Endothelial cell of umbilical vein (primary cell): Measurements from ENCODE around the gene TMEM87A. TPM values are rescaled to one million over a fixed set of nuclear protein-coding genes. Genes with fewer than 3 reads are reported as not detected.
A peak's percentile ranks its signal among the peaks of the same experiment; 100 is the strongest.

Experiments used
- BruUV-seq: library from RNA; stranded (reverse); fragments of 400-500 nt; replicated peaks from 2 replicates; lab custom pipeline; 2021; lab: Mats Ljungman, UMichigan
- CTCF ChIA-PET: fragments of 300-600, 350-600 bp; sonication (Branson Sonifier 250); formaldehyde crosslinking; loops from one replicate; lab custom pipeline; 2021; ENCODE audit warnings: antibody characterized with exemption, inconsistent platforms; lab: Charles Lee
- POLR2A ChIA-PET: fragments of 300-600, 350-600 bp; sonication (Branson Sonifier 250); formaldehyde crosslinking; loops from one replicate; lab custom pipeline; 2021; ENCODE audit warnings: antibody characterized with exemption, inconsistent platforms; lab: Charles Lee
- DNase-seq: peaks from one replicate; pipeline ENCODE4 v3.0.0-alpha.2; 2011; ENCODE audit warnings: low read depth, low spot score
- FAIRE-seq: peaks from 2 replicates; lab custom pipeline; 2011; peaks lifted over from hg19 to GRCh38; lab: Jason Lieb, UNC
- H2AFZ ChIP-seq: 2 replicates; pipeline ENCODE4 v1.6.0; 2012; ENCODE audit warnings: low read depth, low read length, control low read depth, inconsistent platforms
- H3K27ac ChIP-seq: 2 replicates; pipeline ENCODE4 v1.5.1; 2011; ENCODE audit warnings: low read depth, mild to moderate bottlenecking, control low read depth, low read length, moderate library complexity; ENCODE audit not compliant: insufficient read depth
- H3K27me3 ChIP-seq, 2 experiments: 2 replicates each; pipeline versions ENCODE4 v1.6.0 to v1.6.1; 2011; ENCODE audit warnings: low read length in 2 of 2, mixed read lengths in 1 of 2; ENCODE audit not compliant: control insufficient read depth in 2 of 2, insufficient read depth in 2 of 2
- H3K36me3 ChIP-seq, 2 experiments: 2 replicates in 1 of 2; 3 replicates in 1 of 2; pipeline ENCODE4 v1.5.1; 2011; ENCODE audit warnings: low read length in 2 of 2, mild to moderate bottlenecking in 1 of 2, moderate library complexity in 1 of 2; ENCODE audit not compliant: control insufficient read depth in 2 of 2, insufficient read depth in 2 of 2; ENCODE audit errors: extremely low read depth in 1 of 2
- H3K4me1 ChIP-seq: 3 replicates; pipeline ENCODE4 v1.5.1; 2011; ENCODE audit warnings: mild to moderate bottlenecking, low read length; ENCODE audit not compliant: control insufficient read depth, insufficient read depth; ENCODE audit errors: extremely low read depth
- H3K4me2 ChIP-seq: 2 replicates; pipeline ENCODE4 v1.6.1; 2011; ENCODE audit warnings: low read length, control low read depth, mixed read lengths; ENCODE audit not compliant: insufficient read depth
- H3K4me3 ChIP-seq, 3 experiments: fragments of 200-600 bp in 1 of 3; sonication (generic), shearing (Covaris generic) in 1 of 3; replicated peaks in 1 of 3; 2 replicates each; pipeline ENCODE4 v1.5.1; 2011 to 2016; ENCODE audit warnings: control low read depth in 3 of 3, low read length in 3 of 3, mild to moderate bottlenecking in 2 of 3, inconsistent platforms in 1 of 3, low read depth in 1 of 3, moderate library complexity in 1 of 3; ENCODE audit not compliant: insufficient read depth in 1 of 3
- H3K79me2 ChIP-seq: 2 replicates; pipeline ENCODE4 v1.6.0; 2012; ENCODE audit warnings: low read length, inconsistent platforms; ENCODE audit not compliant: control insufficient read depth, insufficient read depth
- H3K9ac ChIP-seq: replicated peaks from 2 replicates; pipeline ENCODE3; 2011; ENCODE audit warnings: low read length, control low read depth; ENCODE audit not compliant: insufficient read depth; ENCODE audit errors: extremely low read depth
- H3K9me1 ChIP-seq: replicated peaks from 3 replicates; pipeline ENCODE4 v1.6.0; 2011; ENCODE audit warnings: mild to moderate bottlenecking, low read length; ENCODE audit not compliant: control insufficient read depth, insufficient read depth; ENCODE audit errors: extremely low read depth
- H3K9me3 ChIP-seq: replicated peaks from 2 replicates; pipeline ENCODE4 v1.5.1; 2012; ENCODE audit warnings: low read length, inconsistent platforms; ENCODE audit not compliant: control insufficient read depth, insufficient read depth
- H4K20me1 ChIP-seq: replicated peaks from 2 replicates; pipeline ENCODE3; 2011; ENCODE audit warnings: mild to moderate bottlenecking, low read length; ENCODE audit not compliant: control insufficient read depth, insufficient read depth; ENCODE audit errors: extremely low read depth
- EZH2 ChIP-seq: IDR thresholded peaks from 2 replicates; pipeline ENCODE4 v1.6.1; 2012; ENCODE audit warnings: borderline replicate concordance, low read depth, mild to moderate bottlenecking, moderate library complexity, low read length, inconsistent platforms; ENCODE audit not compliant: severe bottlenecking
- FOS ChIP-seq: IDR thresholded peaks from 2 replicates; pipeline ENCODE4 v1.6.1; 2011; ENCODE audit warnings: mild to moderate bottlenecking, low read length, moderate library complexity, borderline replicate concordance; ENCODE audit not compliant: insufficient read depth
- GATA2 ChIP-seq: IDR thresholded peaks from 2 replicates; pipeline ENCODE4 v1.7.0; 2011; ENCODE audit warnings: low read depth, mild to moderate bottlenecking, moderate library complexity, mixed read lengths, low read length; ENCODE audit not compliant: insufficient read length, insufficient read depth
- JUN ChIP-seq: IDR thresholded peaks from 2 replicates; pipeline ENCODE4 v1.6.1; 2011; ENCODE audit warnings: borderline replicate concordance, low read depth; ENCODE audit not compliant: insufficient read length, insufficient read depth
- MYC ChIP-seq: IDR thresholded peaks from one replicate; pipeline ENCODE4 v1.6.1; 2011; ENCODE audit warnings: mild to moderate bottlenecking, low read depth, low read length
- POLR2A ChIP-seq: IDR thresholded peaks from 2 replicates; pipeline ENCODE4 v1.6.1; 2012; ENCODE audit warnings: low read depth, mild to moderate bottlenecking, control low read depth, low read length
- POLR2AphosphoS5 ChIP-seq: IDR thresholded peaks from 2 replicates; pipeline ENCODE4 v1.6.1; 2012; ENCODE audit warnings: low read depth, mild to moderate bottlenecking, control low read depth, low read length, moderate library complexity; ENCODE audit not compliant: insufficient read depth
- dilution Hi-C: fragments of 300-500 bp; cut with MboI; formaldehyde crosslinking; loops from one replicate; pipeline ENCODE4 v1.15.0; 2019; ENCODE audit warnings: low sequenced_read_pairs; ENCODE audit not compliant: extremely low pct_ligation_motif_present
- intact Hi-C: fragments of 100-400 bp; cut with micrococcal nuclease; formaldehyde crosslinking; loops from one replicate; pipeline ENCODE4 v1.10.0; 2022
- polyA plus RNA-seq, 4 experiments: library from polyadenylated mRNA; depleted of rRNA in 3 of 4; stranded (reverse) in 3 of 4; unstranded in 1 of 4; fragments of >200 nt; gene quantifications; 2 replicates each; pipeline versions ENCODE4 v1.2.1 to v1.2.3, GENCODE V29; 2011 to 2012; ENCODE audit warnings: missing spikeins in 1 of 4
- total RNA-seq: library from RNA; stranded (reverse); gene quantifications from 2 replicates; pipeline ENCODE4 v1.2.3, GENCODE V29; 2021
- TF ChIP-seq, protein P1 (sequence below), 2 donors: IDR thresholded peaks; 1 replicate in 1 of 2; 2 replicates in 1 of 2; pipeline ENCODE4 v1.5.1; 2011; ENCODE audit warnings: low read length in 2 of 2, mild to moderate bottlenecking in 2 of 2, moderate library complexity in 2 of 2, control low read depth in 1 of 2, inconsistent platforms in 1 of 2, low read depth in 1 of 2; ENCODE audit not compliant: insufficient read depth in 1 of 2; ENCODE audit errors: extremely low read depth in 1 of 2
- TF ChIP-seq, protein P2 (sequence below): IDR thresholded peaks from 2 replicates; pipeline ENCODE4 v1.6.1; 2011; ENCODE audit not compliant: insufficient read depth, insufficient read length

The TMEM87A gene
- total and polyA plus RNA-seq, 2 donors (not counting 3 experiments of a cell fraction or from before 2014, with no cell fraction given) = 22.3 to 41.1 TPM

DNA sequence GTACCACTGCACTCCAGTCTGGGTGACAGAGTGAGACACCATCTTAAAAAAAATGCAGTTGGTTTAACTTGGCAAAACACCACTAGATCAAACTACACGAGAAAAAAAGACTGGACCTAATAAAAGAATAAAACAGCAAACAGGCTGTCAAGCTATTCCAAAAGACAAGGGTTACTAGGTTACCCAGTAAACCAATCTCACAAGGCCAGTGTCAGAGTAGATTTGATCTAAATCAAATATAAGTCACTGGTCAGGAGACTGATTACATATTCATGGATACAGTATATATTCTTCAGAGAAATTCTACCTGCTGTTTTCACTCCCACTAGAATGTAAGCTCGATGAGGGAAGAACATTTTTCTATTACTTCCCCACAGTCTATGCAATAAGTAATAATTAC lies 2.7 kb downstream of the TMEM87A start:
- Histone ChIP-seq H3K79me2 (peaks cover 58% of the 10 kb centered on the region), H3K27ac (no peak overlapping the region), H3K4me3 (peak overlapping the region in 1 of 3 experiments; percentile 97), H3K27me3 (no peaks in the 10 kb centered on the region), H2AFZ (no peak overlapping the region), H3K9ac (no peak overlapping the region), H3K4me1 (peaks cover 35% of the 10 kb centered on the region), H4K20me1 (no peaks in the 10 kb centered on the region), H3K9me3 (no peaks in the 10 kb centered on the region), H3K36me3 (peaks cover 2 to 4% of the 10 kb centered on the region in 2 experiments), H3K9me1 (no peaks in the 10 kb centered on the region), H3K4me2 (peak overlapping the region; percentile 100)
- intact Hi-C loops (loop anchor here (5.0 kb wide), 2 partner anchors 202 to 222 kb away; partner anchors contain the start of gene ZNF106), dilution Hi-C loops (no loop called here)
- ChIA-PET CTCF (interaction anchor here (0.9 to 1.5 kb wide), 2 partner anchors 25 to 115 kb away, joined by 3 to 5 read pairs; no protein-coding TSS in a partner anchor), POLR2A (no interaction called here)
- DNase-seq (no peak), FAIRE-seq (no peak)
- TF ChIP-seq JUN (no peak), POLR2A (no peak), MYC (no peak), POLR2AphosphoS5 (no peak), GATA2 (no peak), EZH2 (no peak), FOS (no peak)
- TF ChIP-seq, protein P1, sequence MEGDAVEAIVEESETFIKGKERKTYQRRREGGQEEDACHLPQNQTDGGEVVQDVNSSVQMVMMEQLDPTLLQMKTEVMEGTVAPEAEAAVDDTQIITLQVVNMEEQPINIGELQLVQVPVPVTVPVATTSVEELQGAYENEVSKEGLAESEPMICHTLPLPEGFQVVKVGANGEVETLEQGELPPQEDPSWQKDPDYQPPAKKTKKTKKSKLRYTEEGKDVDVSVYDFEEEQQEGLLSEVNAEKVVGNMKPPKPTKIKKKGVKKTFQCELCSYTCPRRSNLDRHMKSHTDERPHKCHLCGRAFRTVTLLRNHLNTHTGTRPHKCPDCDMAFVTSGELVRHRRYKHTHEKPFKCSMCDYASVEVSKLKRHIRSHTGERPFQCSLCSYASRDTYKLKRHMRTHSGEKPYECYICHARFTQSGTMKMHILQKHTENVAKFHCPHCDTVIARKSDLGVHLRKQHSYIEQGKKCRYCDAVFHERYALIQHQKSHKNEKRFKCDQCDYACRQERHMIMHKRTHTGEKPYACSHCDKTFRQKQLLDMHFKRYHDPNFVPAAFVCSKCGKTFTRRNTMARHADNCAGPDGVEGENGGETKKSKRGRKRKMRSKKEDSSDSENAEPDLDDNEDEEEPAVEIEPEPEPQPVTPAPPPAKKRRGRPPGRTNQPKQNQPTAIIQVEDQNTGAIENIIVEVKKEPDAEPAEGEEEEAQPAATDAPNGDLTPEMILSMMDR (IDR thresholded peaks at IDR 0.05; ENCODE audit: extremely low read depth in 1 of 2, insufficient read depth in 1 of 2, low read depth in 1 of 2, low read length in 2 of 2) = no peak
- TF ChIP-seq, protein P2, sequence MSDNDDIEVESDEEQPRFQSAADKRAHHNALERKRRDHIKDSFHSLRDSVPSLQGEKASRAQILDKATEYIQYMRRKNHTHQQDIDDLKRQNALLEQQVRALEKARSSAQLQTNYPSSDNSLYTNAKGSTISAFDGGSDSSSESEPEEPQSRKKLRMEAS = no peak
- BruUV-seq = no TSS peak
